Measurements from ENCODE around the gene PTPN14.

The PTPN14 gene

GRCh38 chr1:214386333-214386732, 165.1 kb downstream of the PTPN14 start:
- no peak for DNase-seq

- no peak for DNase-seq
These were observed 166.0 kb downstream of the PTPN14 start for GRCh38 chr1:214385428-214385827.

- no peak for DNase-seq
These were observed 166.9 kb downstream of the PTPN14 start for GRCh38 chr1:214384373-214385079.

DNA sequence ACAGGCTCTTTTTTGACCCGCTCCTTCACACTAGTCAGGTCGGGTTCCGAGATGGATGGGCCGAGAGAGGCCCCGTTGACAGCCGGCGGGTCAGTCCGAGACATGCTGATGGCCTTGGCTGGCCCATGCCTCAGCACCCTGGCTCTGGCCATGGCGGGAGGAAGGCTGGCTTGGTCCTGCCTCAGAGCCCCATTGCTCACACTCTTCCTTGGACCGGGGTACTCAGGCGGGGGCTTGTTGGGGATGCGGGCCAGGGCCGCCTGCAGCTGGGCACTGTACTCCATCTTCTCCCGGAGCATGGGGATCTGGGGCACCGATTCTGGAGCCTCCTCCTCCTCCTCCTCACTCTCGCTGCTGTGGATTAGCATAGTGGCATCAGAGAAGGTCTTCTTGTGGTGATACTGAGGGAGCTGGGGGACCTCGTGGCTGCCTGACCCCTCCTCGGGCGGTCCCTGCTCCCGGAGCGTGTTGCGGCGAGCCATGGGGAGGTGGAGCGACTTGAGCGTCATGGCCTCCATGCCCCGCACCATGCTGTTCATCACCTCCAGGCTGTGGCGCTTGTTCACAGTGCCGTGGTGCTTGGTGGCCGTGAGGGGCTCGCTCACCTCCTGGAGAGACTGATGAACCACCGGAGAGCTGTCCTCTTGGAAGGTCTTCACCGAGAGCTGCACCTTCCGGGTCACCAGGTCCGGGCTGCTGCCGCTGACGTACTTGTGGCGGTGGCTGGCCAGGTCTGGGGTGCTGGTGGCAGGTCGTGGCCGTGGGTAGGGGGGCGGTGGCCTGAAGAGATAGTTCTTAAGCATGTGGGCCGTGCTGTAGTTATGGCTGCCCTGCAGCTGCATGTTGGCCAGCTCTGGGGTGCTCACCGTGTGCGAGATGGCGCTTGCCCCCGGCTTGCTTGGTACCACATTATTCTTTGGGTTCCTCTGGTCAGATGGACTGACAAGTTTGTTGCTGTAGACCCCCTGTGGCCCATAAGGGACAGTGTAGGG, 167.7 kb downstream of the PTPN14 start:
- no peak for DNase-seq

GRCh38 chr1:214380986-214381695, 170.3 kb downstream of the PTPN14 start:
- DNase-seq, result no peak

DNA sequence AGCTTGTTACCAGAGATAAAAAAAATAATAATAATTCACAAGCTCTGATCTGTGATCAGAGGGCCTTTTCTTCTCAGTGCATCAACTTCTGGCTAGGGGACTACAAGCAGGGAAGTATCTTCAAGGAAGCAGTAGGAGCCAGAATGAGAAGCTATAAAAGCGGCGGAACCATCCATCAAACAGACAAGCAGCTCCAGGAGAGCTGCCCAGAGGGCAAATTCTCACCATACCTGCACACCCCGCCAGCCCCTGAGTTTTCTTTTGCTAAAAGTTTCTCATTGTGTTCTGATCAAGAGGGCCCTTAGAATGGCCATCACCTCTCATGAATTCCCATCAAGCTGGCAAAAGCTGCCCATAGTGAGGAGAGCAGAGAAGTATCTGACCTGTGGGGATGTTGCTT, 171.0 kb downstream of the PTPN14 start:
- no peak for DNase-seq

DNA sequence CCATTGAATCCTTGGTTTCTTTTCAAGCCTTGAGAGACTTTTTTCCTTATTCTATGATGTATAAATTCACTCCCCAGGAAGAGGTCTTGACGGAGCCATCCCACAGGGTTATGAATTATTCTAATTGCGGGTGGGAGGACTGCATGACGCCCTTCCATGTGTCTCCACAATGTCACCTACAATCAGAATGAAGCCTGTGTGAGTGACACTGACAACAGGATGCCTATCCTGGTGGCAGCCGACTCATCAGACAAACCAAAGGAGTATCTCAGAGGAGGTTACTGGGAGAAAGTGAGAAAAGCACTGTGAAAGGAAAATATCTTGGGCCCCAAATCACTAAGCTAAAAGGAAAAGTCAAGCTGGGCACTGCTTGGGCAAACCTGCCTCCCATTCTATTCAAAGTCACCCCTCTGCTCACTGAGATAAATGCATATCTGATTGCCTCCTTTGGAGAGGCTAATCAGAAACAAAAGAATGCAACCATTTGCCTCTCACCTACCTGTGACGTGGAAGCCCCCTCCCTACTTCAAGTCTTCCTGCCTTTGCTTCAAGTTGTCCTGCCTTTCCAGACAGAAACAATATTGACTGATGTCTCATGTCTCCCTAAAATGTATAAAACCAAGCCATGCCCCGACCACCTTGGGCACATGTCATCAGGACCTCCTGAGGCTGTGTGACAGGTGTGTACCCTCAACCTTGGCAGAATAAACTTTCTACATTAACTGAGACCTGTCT, 172.0 kb downstream of the PTPN14 start:
- DNase-seq, result no peak

GRCh38 chr1:214378492-214378891, 172.9 kb downstream of the PTPN14 start:
- no peak for DNase-seq

- DNase-seq, result no peak
These were observed 173.5 kb downstream of the PTPN14 start for GRCh38 chr1:214377886-214378285.

- DNase-seq, result no peak
These were observed 173.9 kb downstream of the PTPN14 start for GRCh38 chr1:214377485-214377884.

GRCh38 chr1:214372092-214372491, 179.3 kb downstream of the PTPN14 start:
- no peak for DNase-seq

- no peak for DNase-seq
These were observed 180.8 kb downstream of the PTPN14 start for GRCh38 chr1:214370615-214371014.

DNA sequence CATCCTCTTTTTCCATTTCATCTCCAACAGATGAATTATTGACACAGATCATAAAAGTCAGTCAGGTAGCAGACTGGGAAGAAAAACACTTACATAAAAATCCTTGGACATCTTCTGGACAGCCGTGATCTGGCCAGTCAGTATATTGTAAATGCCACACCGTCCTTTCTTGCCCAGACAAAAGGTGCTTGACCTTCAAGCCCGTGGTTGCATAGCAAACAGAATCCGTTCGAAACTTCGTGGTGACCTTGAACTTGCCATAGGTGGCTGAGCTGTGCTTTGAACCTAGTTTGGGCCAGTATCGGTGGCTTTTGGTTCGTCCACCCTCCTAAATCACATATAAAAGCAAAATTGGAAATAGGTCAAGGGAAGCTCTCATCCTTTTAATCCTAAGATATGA, 182.0 kb downstream of the PTPN14 start:
- no peak for DNase-seq

DNA sequence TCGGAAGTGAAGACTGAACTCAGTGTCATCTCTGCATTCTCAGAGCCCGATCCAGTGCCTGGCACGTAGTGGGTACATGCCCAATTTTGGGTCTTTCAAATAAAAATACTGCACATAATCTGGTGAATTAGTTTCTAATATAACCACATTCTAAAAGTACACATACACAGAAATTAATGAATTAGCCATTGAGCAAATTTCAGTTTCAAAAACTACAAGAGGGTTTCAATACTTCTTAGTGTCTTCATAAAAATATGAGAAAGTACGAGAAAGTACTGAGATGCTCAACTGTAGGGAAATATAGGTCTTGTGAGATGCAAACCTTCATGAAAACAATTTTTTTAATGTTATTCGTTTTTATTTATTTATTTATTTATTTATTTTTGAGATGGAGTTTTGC, 183.6 kb downstream of the PTPN14 start:
- DNase-seq, result no peak

DNA sequence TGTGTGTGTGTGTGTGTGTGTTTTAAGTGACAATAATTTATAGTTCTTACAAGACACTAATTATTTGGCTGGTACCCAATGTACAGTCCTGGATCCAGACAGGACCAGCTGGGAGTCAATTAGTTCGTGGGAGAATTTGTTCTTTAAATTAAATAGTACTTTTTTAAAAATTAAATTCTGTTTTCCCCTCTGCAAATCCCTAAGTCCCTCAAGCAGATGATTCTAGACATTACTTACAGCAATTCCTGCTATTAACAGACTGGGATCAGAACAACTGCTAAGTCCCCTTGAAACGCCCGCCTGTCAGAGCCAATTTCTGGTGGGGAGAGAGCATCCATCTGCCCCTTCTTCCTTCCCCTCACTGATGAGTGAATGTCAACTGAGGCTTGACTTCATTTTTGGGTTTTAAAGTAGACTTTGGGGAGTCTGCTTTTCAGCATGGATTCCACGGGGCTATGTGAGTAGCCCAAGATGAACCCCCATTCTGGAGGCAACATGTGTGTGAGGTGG, 186.6 kb downstream of the PTPN14 start:
- DNase-seq, result no peak

- DNase-seq, result no peak
These were observed 187.0 kb downstream of the PTPN14 start for GRCh38 chr1:214364386-214364785.

- no peak for DNase-seq
These were observed 188.0 kb downstream of the PTPN14 start for GRCh38 chr1:214363386-214363785.

GRCh38 chr1:214362188-214362882, 189.1 kb downstream of the PTPN14 start:
- DNase-seq, result no peak

DNA sequence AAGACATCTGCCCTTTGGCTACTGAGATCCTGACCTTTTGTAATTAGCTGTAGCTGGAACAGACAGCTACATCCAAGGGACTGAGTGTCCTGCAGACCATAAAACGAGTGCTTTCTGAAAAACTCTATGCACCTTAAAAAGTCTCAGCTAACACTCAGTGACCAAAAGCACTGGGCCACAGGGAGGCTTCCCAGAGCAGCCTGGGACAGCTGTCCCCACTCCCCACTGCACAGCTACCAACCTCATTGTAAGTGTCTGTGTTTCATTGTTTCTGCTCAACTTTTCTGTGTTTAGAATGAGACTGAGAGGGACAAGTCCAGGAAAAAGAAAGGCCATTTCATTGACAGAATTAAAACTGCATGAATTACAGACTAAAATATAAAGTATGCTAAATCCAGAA, 189.8 kb downstream of the PTPN14 start:
- no peak for DNase-seq

DNA sequence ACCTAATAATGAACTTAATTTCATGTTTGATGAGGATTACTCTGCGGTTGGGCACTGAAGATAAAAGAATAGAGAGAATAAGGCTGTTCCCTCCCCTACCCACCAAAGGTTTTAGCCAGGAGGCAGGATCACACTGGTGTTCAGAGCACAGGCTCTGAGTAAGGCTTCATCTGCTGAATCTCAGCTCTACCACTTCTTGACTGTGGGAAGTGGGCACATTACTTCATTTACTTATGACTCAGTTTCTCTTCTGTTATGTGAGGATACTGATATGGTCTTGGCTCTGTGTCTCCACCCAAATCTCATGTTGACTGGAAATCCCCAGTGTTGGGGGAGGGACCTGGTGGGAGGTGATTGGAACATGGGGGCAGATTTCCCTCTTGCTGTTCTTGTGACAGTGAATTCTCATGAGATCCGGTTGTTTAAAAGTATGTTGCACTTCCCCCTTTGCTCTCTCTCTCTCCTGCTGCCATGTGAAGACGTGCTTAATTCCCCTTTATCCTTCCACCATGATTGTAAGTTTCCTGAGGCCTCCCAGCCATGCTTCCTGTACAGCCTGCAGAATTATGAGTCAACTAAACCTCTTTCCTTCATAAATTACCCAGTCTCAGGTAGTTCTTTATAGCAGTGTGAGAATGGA, 190.8 kb downstream of the PTPN14 start:
- DNase-seq, result no peak

DNA sequence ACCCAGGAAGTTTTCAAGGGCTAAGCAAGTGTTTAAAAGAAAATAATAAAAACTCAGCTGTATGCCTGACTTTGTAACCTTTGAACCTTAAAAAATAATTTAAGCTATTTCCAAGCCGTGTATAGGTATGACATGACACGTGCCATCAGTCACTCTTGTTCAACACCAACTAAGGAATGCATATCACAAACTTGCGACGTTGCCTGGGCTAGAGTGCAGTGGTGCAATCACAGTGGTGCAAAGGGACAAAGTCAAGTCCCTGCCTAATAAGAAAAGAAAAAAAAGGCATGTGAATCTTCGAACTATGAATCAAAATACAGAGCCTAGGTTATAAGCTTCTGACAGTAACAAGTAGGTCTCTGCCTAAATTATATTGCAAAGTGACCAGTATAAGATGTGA, 191.3 kb downstream of the PTPN14 start:
- no peak for DNase-seq
